ENCODE data around the gene PPDPF.
"Not testable (repeated sequence)": the region's sequence is repeated elsewhere in the genome, so short reads cannot be mapped to it uniquely, and the experiment has no call there.

Gene PPDPF

GRCh38 chr20:63500902-63501817, 19.4 kb upstream of the PPDPF start:
- DNase-seq (ENCODE audit: low spot score): no peak

GRCh38 chr20:63501818-63502670, 18.5 kb upstream of the PPDPF start:
- DNase-seq (ENCODE audit: low spot score): peak; percentile 52

- DNase-seq (ENCODE audit: low spot score): no peak
Measured at GRCh38 chr20:63502671-63503172, 17.8 kb upstream of the PPDPF start.

GRCh38 chr20:63503524-63503923, 17.0 kb upstream of the PPDPF start:
- no peak for DNase-seq (ENCODE audit: low spot score)

GRCh38 chr20:63504642-63505041, 15.9 kb upstream of the PPDPF start:
- DNase-seq (ENCODE audit: low spot score): no peak

- DNase-seq (ENCODE audit: low spot score): no peak
Measured at GRCh38 chr20:63505281-63505680, 15.3 kb upstream of the PPDPF start.

- no peak for DNase-seq (ENCODE audit: low spot score)
Measured at GRCh38 chr20:63505723-63506122, 14.8 kb upstream of the PPDPF start.

- DNase-seq (ENCODE audit: low spot score): no peak
Measured at GRCh38 chr20:63507083-63507743, 13.4 kb upstream of the PPDPF start.

GRCh38 chr20:63508072-63508768, 12.3 kb upstream of the PPDPF start:
- no peak for DNase-seq (ENCODE audit: low spot score)

GRCh38 chr20:63509088-63509564, 11.4 kb upstream of the PPDPF start:
- DNase-seq (ENCODE audit: low spot score): no peak

GRCh38 chr20:63513207-63513606, 7.4 kb upstream of the PPDPF start:
- no peak for DNase-seq (ENCODE audit: low spot score)

GRCh38 chr20:63514520-63514919, 6.0 kb upstream of the PPDPF start:
- DNase-seq (ENCODE audit: low spot score): not testable (repeated sequence)

- no peak for DNase-seq (ENCODE audit: low spot score)
Measured at GRCh38 chr20:63517376-63518309, 2.9 kb upstream of the PPDPF start.

- DNase-seq (ENCODE audit: low spot score): no peak
Measured at GRCh38 chr20:63518351-63518861, 2.2 kb upstream of the PPDPF start.

GRCh38 chr20:63518946-63519667, 1.5 kb upstream of the PPDPF start:
- no peak for DNase-seq (ENCODE audit: low spot score)

- peak; percentile 88 for DNase-seq (ENCODE audit: low spot score)
Measured at GRCh38 chr20:63519668-63520503, 679 bp upstream of the PPDPF start.

- DNase-seq (ENCODE audit: low spot score): peak; percentile 87
Measured at GRCh38 chr20:63520934-63521601, 503 bp downstream of the PPDPF start.

GRCh38 chr20:63521602-63522001, 1.0 kb downstream of the PPDPF start:
- no peak for DNase-seq (ENCODE audit: low spot score)
